Measurements from ENCODE around the gene PTGFRN. TPM values are rescaled to one million over a fixed set of nuclear protein-coding genes. Genes with fewer than 3 reads are reported as not detected.

Gene PTGFRN
- total RNA-seq, 1 donor from 2014 or later = 35.6 TPM

DNA sequence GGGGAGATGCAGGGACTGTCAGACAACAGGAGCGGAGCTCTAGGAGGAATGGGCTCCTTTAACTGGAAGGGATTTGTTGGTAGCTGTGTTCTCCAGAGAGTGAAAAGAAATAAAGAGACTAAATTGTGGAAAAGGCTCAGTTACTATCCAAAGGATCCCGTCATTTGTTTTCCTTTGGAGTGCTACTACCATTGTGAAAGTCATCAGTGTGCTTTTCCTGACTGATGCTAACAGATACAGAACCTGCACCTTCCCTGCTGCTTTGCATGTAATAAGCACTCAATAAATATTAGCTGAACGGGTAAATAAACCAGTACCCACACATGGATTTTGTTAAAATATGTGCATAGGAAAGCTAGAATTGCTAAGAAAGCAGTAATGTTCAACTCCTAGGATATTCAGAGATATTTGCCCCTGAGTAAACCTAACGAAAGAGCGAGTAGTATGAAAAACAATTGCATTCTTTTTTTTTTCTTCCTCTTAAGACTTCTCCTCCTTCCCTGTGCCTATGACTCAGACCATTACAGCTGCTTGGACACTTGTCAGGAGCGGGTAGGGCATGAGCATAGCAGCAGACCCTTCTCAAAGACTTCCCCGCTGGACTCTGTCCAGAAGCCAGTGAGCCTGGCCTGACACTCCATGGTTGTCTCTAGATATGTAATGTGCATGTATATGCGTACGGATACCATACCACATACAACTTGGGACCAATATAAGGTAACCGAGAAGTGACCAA is 41.7 kb downstream of the PTGFRN start:
- Mint-ChIP-seq H3K27ac (ENCODE audit: unreplicated experiment) (peak overlapping the region; percentile 39), H3K36me3 (ENCODE audit: low read depth) (peaks cover 8% of the 10 kb centered on the region), H3K27me3 (ENCODE audit: low read depth) (no peaks in the 10 kb centered on the region), H3K9me3 (no peaks in the 10 kb centered on the region), H3K4me1 (peaks cover 43% of the 10 kb centered on the region), H3K4me3 (peak overlapping the region; percentile 7)
- DNase-seq (ENCODE audit: low read depth, low spot score) = no peak
- TF ChIP-seq, protein P1, sequence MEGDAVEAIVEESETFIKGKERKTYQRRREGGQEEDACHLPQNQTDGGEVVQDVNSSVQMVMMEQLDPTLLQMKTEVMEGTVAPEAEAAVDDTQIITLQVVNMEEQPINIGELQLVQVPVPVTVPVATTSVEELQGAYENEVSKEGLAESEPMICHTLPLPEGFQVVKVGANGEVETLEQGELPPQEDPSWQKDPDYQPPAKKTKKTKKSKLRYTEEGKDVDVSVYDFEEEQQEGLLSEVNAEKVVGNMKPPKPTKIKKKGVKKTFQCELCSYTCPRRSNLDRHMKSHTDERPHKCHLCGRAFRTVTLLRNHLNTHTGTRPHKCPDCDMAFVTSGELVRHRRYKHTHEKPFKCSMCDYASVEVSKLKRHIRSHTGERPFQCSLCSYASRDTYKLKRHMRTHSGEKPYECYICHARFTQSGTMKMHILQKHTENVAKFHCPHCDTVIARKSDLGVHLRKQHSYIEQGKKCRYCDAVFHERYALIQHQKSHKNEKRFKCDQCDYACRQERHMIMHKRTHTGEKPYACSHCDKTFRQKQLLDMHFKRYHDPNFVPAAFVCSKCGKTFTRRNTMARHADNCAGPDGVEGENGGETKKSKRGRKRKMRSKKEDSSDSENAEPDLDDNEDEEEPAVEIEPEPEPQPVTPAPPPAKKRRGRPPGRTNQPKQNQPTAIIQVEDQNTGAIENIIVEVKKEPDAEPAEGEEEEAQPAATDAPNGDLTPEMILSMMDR (conservative IDR thresholded peaks at IDR 0.05) = no peak

DNA sequence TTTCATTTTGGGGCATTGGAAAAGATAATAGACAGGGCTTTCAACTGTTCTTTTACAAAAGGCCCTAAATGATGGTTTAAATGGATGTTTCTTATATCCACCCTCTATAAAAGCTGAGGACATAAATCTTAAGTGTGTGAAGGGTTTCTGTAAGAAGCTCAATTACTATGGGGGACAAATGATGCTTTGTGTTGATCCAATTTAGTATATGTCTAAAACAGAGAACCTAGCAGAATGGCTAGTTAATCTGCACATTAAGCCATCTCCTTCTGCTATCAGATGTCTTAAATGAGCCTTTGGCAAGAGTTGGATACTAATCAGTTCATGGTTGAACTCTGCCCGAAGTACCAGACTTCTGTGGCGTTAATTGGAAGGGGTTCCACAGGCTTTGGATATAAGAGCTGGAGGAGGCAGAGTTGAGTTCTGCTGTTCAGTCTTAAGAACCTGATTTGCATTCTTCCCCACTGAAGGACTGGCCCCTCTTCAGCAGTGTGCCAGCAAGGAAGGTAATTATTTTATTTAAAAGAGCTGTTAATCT is 43.1 kb downstream of the PTGFRN start:
- no peak overlapping the region for H3K27ac Mint-ChIP-seq (ENCODE audit: unreplicated experiment)
- no peak overlapping the region for H3K4me3 Mint-ChIP-seq
- no peaks in the 10 kb centered on the region for H3K9me3 Mint-ChIP-seq
- H3K27me3 Mint-ChIP-seq (ENCODE audit: low read depth) = no peaks in the 10 kb centered on the region
- TF ChIP-seq, protein P1 (conservative IDR thresholded peaks at IDR 0.05) = no peak
- H3K4me1 Mint-ChIP-seq = peaks cover 43% of the 10 kb centered on the region
- peaks cover 8% of the 10 kb centered on the region for H3K36me3 Mint-ChIP-seq (ENCODE audit: low read depth)
- no peak for DNase-seq (ENCODE audit: low read depth, low spot score)

DNA sequence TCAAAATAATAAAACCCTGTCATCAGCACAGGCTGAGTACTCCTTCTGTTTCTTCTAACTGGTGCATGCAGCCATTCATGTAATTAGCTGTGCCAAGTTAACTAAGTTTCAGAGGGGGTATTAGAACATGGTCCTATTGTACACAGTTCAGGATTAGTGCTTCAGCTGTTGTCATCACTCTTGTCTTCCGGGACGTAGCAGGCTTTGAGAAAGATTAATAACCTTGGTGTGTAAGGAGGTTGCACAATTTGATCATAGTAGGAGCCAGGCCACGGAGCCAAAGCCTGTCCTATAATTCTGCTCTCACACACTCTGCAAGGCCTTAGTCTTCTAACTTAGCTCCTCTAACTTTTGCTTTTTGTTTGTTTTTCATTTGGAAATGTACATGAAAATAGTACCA is 44.7 kb downstream of the PTGFRN start:
- no peaks in the 10 kb centered on the region for H3K9me3 Mint-ChIP-seq
- no peak overlapping the region for H3K27ac Mint-ChIP-seq (ENCODE audit: unreplicated experiment)
- H3K36me3 Mint-ChIP-seq (ENCODE audit: low read depth) = peaks cover 6% of the 10 kb centered on the region
- H3K4me1 Mint-ChIP-seq = peaks cover 37% of the 10 kb centered on the region
- no peaks in the 10 kb centered on the region for H3K27me3 Mint-ChIP-seq (ENCODE audit: low read depth)
- no peak overlapping the region for H3K4me3 Mint-ChIP-seq
- TF ChIP-seq, protein P1 (conservative IDR thresholded peaks at IDR 0.05) = no peak
- no peak for DNase-seq (ENCODE audit: low read depth, low spot score)

DNA sequence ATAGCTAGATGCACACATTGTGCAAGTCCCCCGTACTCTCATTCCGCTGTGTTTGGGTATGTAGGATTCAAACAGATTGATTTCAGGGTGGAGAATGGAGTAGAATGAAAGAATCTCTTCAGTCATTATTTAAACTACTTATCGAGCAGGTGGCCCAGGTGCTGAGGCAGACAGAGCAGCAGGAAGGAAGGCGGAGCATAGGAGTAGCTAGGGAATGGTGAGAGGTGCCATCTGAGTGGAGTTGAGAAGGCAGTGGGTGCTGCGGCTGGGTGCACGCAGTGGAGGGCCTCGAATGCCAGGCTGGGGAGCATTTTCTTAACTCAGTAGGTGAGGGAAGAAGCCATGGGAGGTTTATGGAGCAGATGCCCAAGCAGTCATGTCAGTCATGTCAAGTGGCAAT is 46.7 kb downstream of the PTGFRN start:
- no peak overlapping the region for H3K4me3 Mint-ChIP-seq
- no peaks in the 10 kb centered on the region for H3K27me3 Mint-ChIP-seq (ENCODE audit: low read depth)
- TF ChIP-seq, protein P1 (conservative IDR thresholded peaks at IDR 0.05) = no peak

DNA sequence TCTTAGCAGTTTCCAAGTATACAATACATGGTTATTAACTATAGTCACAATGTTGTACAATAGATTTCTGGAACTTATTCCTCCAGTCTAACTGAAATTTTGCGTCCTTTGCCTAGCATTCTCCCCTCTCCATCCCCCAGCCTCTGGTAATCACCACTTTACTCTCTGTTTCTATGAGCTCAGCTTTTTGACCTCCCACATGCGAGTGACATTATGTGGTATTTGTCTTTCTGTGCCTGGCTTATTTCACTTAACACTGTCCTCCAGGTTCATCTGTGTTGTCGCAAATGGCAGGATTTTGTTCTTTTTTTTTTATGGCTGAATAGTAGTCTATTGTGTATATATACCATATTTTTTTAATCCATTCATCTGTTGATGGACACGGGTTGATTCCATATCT is 47.9 kb downstream of the PTGFRN start:
- Mint-ChIP-seq H3K27ac (ENCODE audit: unreplicated experiment) (no peak overlapping the region), H3K4me3 (no peak overlapping the region), H3K4me1 (peaks cover 7% of the 10 kb centered on the region), H3K9me3 (no peaks in the 10 kb centered on the region), H3K36me3 (ENCODE audit: low read depth) (peaks cover 10% of the 10 kb centered on the region), H3K27me3 (ENCODE audit: low read depth) (no peaks in the 10 kb centered on the region)
- TF ChIP-seq, protein P1 (conservative IDR thresholded peaks at IDR 0.05) = no peak
- no peak for DNase-seq (ENCODE audit: low read depth, low spot score)

More for the DNA sequence above, 46.7 kb downstream of the PTGFRN start:
- peaks cover 18% of the 10 kb centered on the region for H3K4me1 Mint-ChIP-seq
- H3K36me3 Mint-ChIP-seq (ENCODE audit: low read depth) = peaks cover 15% of the 10 kb centered on the region
- no peak for DNase-seq (ENCODE audit: low read depth, low spot score)
- no peaks in the 10 kb centered on the region for H3K9me3 Mint-ChIP-seq
- no peak overlapping the region for H3K27ac Mint-ChIP-seq (ENCODE audit: unreplicated experiment)

All from neural crest cell (in vitro differentiated cells).